GM12864 (cell line): ENCODE data around the gene MCAT.

Experiments used
- DNase-seq: peaks from one replicate; pipeline ENCODE4 v3.0.0-alpha.2; 2011; ENCODE audit warnings: low read depth
- H3K4me3 ChIP-seq: 2 replicates; pipeline ENCODE4 v1.5.1; 2011; ENCODE audit warnings: mild to moderate bottlenecking, low read depth, low read length, control low read depth
- TF ChIP-seq, protein P1 (sequence below): IDR thresholded peaks from 2 replicates; pipeline ENCODE4 v1.5.1; 2011; ENCODE audit warnings: low read depth, mild to moderate bottlenecking, moderate library complexity, low read length, control low read depth, inconsistent platforms; ENCODE audit errors: missing control alignments

Gene MCAT

DNA sequence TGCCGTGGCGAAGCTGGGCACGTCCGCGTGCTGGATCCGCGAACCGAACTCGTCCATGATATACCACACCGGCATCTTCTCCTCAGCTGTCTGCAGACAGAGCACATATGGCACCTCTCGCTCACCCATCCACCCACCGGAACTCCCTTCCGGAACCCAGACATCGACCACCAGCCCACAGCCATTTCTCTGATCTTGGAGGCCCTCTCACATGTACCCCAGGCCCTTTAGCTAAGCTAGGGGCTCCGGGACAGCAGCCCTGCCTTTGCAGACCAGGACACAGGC is 36.7 kb upstream of the MCAT start:
- TF ChIP-seq, protein P1, sequence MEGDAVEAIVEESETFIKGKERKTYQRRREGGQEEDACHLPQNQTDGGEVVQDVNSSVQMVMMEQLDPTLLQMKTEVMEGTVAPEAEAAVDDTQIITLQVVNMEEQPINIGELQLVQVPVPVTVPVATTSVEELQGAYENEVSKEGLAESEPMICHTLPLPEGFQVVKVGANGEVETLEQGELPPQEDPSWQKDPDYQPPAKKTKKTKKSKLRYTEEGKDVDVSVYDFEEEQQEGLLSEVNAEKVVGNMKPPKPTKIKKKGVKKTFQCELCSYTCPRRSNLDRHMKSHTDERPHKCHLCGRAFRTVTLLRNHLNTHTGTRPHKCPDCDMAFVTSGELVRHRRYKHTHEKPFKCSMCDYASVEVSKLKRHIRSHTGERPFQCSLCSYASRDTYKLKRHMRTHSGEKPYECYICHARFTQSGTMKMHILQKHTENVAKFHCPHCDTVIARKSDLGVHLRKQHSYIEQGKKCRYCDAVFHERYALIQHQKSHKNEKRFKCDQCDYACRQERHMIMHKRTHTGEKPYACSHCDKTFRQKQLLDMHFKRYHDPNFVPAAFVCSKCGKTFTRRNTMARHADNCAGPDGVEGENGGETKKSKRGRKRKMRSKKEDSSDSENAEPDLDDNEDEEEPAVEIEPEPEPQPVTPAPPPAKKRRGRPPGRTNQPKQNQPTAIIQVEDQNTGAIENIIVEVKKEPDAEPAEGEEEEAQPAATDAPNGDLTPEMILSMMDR: no peak
- H3K4me3 ChIP-seq: no peak overlapping the region
- DNase-seq: no peak

DNA sequence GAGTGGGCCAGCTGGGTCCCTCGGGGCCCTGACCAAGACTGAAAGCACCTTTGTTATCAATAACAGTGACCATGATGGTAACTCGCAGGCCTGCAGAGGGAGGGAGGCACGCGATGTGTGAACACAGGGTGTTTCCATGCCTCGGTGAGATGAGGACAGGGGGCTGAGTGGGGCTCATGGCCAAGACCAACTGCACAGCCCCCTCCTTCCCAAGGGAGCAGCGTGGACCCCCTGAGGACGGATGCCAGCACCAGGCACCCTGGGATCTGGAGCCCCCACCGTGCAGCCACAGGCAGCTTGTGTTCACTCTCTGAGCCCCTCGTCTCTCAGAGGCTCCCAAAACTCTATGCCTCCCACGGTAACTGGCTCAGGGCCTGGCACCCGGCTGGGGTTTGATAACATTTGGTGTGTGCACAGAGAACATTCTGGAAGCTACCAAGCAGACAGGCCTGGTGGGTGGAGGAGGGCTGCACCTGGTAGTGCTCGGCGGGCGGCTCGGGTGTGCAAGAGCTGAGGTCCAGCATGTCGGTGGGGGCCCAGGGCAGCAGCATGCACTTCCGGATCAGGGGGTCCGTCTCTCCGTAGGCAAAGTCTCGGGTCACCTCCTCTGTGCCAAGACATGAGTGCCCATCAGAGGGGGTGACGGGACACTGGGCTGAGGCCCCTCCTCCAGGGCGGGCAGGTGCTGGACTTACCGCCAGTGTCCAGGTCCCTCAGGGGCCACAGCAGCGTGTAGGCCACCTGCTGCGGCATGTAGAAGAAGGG is 36.1 kb upstream of the MCAT start:
- no peak overlapping the region for H3K4me3 ChIP-seq
- TF ChIP-seq, protein P1: no peak
- DNase-seq: no peak

DNA sequence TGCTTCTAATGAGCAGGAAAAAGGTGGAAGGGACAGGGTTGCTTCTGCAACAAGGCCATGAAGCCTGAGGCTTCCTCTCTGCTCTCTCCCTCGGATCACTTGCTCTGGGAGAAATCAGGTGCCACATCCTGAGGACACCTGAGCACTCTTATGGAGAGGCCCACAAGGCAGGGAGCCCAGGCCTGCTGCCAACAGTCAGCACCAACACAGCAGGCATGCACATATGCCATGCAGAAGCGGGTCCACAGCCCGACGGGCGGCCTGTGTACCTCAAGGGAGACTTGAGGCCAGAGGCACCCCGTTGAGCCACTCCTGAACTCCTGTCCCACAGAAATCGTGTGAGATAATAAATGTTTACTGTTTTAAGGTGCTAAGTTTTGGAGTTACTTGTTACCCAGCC is 34.3 kb upstream of the MCAT start:
- DNase-seq: no peak
- TF ChIP-seq, protein P1: no peak

DNA sequence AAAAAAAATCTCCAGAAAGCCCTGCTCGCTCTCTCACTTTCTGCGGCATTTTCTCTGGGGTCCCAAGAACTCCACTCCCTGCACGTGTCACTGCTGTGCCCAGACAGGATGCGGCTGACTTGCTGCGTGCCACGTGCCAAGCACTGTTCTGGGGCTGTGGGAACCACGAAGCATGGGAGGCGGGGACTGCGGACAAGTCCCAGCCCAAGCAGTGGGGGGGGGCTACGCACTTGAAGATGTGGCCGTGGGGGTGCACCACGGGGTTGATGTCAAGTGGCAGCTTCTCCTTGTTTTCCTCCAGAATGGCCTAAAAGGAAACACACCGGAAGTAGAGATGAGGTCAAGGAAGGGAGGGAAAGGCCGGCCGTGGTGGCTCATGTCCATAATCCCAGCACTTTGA is 32.9 kb upstream of the MCAT start:
- DNase-seq: no peak
- no peak overlapping the region for H3K4me3 ChIP-seq
- TF ChIP-seq, protein P1: no peak

More for the DNA sequence above, 34.3 kb upstream of the MCAT start:
- H3K4me3 ChIP-seq: no peak overlapping the region

DNA sequence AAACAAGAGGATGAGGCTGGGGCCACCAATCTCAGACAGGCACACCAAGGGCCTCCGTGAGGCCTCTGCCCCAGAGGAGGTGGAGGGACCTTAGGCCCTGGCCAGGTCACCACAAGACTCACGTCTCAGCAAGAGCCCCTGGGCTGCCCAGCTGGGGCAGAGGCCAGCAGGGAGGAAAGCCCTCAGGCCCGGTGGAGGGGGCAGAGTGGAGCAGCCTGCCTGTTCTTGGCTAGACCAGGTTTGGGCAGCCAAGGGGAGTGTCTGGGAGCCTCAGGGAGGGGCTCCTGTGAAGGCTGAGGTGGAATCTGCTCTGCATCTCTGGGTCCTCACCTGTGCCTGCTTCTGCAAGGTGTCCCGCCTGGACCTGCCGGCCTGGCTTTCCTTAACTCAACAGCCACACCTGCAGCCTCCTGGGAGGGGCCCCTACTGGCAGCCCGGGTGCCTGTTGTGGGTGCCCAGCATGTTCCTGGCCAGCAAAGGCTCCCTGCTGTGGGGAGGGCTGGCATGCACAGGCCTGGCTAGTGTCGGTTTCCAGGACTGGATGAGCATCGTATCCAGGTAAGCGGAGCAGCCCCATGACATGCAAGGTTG is 31.8 kb upstream of the MCAT start:
- H3K4me3 ChIP-seq: no peak overlapping the region
- DNase-seq: no peak
- TF ChIP-seq, protein P1: no peak

DNA sequence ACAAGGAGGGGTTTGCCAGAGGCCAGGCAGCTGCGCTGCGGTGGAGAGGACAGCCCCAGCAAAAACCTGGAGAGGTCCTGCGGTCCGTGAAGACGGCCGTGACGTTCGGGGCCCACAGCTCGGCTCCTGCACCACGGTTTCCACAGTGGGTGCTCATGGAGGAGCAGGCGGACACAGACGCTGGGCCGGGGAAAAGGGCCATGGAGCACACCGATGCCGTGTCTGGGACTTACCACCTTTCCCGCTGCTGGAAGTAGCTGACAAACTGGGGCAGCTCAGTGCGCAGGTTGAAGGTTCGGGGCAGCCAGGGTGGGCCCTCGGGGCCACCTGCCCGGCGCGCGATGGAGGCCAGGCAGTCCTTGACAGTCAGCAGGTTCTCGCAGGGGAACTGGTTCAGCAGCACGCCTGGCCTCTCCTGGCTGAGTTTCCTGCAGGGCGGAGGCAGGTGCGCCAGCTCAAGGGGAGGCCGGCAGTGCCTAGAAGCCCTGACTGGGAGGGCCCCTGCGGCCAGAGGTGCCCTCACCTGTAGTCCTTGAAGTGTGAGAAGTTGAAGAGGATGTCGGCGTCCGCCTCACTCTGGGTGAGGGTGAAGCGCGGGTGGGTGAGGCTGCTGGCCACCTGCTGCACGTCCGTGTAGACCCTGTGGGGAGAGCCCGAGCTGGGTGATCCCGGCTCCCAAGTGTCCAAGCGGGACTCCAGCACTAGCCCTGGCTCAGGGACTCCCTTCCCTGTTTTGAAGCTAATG is 30.9 kb upstream of the MCAT start:
- H3K4me3 ChIP-seq: no peak overlapping the region
- no peak for DNase-seq
- TF ChIP-seq, protein P1: no peak
